Activated CD8-positive, alpha-beta T cell treated with anti-CD3 and anti-CD28 coated beads for 36 hours (primary cell): ENCODE results near the gene CD164L2. TPM values are rescaled to one million over a fixed set of nuclear protein-coding genes. Genes with fewer than 3 reads are reported as not detected.

ENCODE experiments used
- ATAC-seq: fragments of 200-7000 bp; cut with Tn5 transposase; one replicate; pipeline ENCODE4 v1.10.0; 2021; ENCODE audit warnings: mild to moderate bottlenecking, moderate library complexity
- CTCF ChIA-PET: fragments of 350-600 bp; sonication (Branson Sonifier 250); formaldehyde crosslinking; loops from one replicate; lab custom pipeline; 2021; ENCODE audit warnings: antibody characterized with exemption; lab: Charles Lee
- POLR2A ChIA-PET: fragments of 350-600 bp; sonication (Branson Sonifier 250); formaldehyde crosslinking; loops from one replicate; lab custom pipeline; 2021; ENCODE audit warnings: antibody characterized with exemption; lab: Charles Lee
- DNase-seq: peaks from one replicate; pipeline ENCODE4 v3.0.0-alpha.2; 2020
- H3K27ac Mint-ChIP-seq: one replicate; pipeline ENCODE4 v1.8.0; 2021; ENCODE audit warnings: mild to moderate bottlenecking, mixed read lengths
- H3K27me3 Mint-ChIP-seq: one replicate; pipeline ENCODE4 v1.8.0; 2021; ENCODE audit warnings: mixed read lengths
- H3K36me3 Mint-ChIP-seq: one replicate; pipeline ENCODE4 v1.8.0; 2021; ENCODE audit warnings: low read depth, mixed read lengths
- H3K4me1 Mint-ChIP-seq: one replicate; pipeline ENCODE4 v1.8.0; 2021; ENCODE audit warnings: low read depth, mixed read lengths
- H3K4me3 Mint-ChIP-seq: one replicate; pipeline ENCODE4 v1.8.0; 2021; ENCODE audit warnings: mild to moderate bottlenecking, moderate library complexity, mixed read lengths
- H3K9me3 Mint-ChIP-seq: one replicate; pipeline ENCODE4 v1.8.0; 2021; ENCODE audit warnings: mixed read lengths
- CTCF ChIP-seq: fragments of 200-600 bp; IDR thresholded peaks from one replicate; pipeline ENCODE4 v1.8.0; 2022; ENCODE audit warnings: antibody characterized with exemption, mild to moderate bottlenecking
- intact Hi-C: fragments of 100-400 bp; cut with micrococcal nuclease; formaldehyde crosslinking; loops from one replicate; pipeline ENCODE4 v1.10.0; 2022
- total RNA-seq, 2 experiments: library from RNA; stranded (reverse); gene quantifications; one replicate each; pipeline ENCODE4 v1.2.3, GENCODE V29; 2021

The CD164L2 gene
- total RNA-seq, 2 experiments from 2014 or later = not detected

GRCh38 chr1:27372022-27372807 lies 10.9 kb downstream of the CD164L2 start:
- TF ChIP-seq CTCF = no peak
- H3K9me3 Mint-ChIP-seq = no peaks in the 10 kb centered on the region
- H3K27ac Mint-ChIP-seq = no peak overlapping the region
- intact Hi-C loops = no loop called here
- no peaks in the 10 kb centered on the region for H3K36me3 Mint-ChIP-seq
- peaks cover 8% of the 10 kb centered on the region for H3K4me1 Mint-ChIP-seq
- H3K27me3 Mint-ChIP-seq = no peaks in the 10 kb centered on the region
- CTCF ChIA-PET = interaction anchor here (0.7 to 8.2 kb wide), 7 partner anchors 10 to 727 kb away, joined by 3 to 91 read pairs (median 3); no protein-coding TSS in a partner anchor
- POLR2A ChIA-PET = interaction anchor here (0.6 to 1.7 kb wide), 5 partner anchors 10 to 50 kb away, joined by 3 to 4 read pairs (median 3); no protein-coding TSS in a partner anchor
- DNase-seq (no peak), ATAC-seq (no peak)
- no peak overlapping the region for H3K4me3 Mint-ChIP-seq

DNA sequence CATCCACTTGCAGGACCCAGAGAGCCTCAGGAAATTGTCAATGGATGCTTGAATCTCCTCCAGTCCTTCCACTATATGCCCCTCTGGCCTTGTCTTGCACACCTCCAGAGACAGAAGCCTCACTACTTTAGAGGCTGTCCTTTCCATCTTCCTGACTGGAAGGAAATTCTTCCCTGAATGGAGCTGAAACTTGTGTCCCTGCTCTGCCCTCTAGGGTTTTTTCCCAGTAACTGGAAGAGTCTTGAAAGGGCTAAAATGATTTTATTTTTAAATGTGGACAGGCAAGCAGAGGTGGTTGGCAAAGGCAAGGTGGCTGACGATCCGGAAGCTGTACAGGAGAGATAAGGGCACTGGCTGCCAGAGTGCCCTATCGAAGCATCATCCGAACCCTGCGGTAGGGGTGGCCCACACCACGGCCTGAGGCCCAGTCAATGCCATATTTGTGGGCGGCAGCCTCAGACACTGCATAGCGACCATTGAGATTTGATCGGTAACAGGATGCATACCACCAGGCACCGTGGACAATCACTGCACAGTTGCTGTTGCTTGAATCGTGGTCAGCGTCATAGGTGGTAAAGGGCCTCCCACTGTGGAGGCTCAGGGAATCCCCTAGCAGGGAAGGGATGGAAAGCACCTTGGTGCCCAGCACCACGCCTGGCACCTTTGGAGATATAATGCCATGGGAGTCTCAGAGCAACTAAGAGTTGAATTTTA lies 14.1 kb downstream of the CD164L2 start:
- DNase-seq = no peak
- no peak for ATAC-seq
- ChIA-PET POLR2A (interaction anchor here (0.8 to 0.9 kb wide), 2 partner anchors 11 to 12 kb away, joined by 3 read pairs; no protein-coding TSS in a partner anchor), CTCF (interaction anchor here (1.0 to 8.2 kb wide), 6 partner anchors 12 to 56 kb away, joined by 3 to 91 read pairs (median 4); no protein-coding TSS in a partner anchor)
- intact Hi-C loops = no loop called here
- H3K4me1 Mint-ChIP-seq = peaks cover 18% of the 10 kb centered on the region
- no peaks in the 10 kb centered on the region for H3K36me3 Mint-ChIP-seq
- H3K27ac Mint-ChIP-seq = no peak overlapping the region
- H3K4me3 Mint-ChIP-seq = no peak overlapping the region
- H3K27me3 Mint-ChIP-seq = no peaks in the 10 kb centered on the region
- H3K9me3 Mint-ChIP-seq = no peaks in the 10 kb centered on the region
- TF ChIP-seq CTCF = no peak

DNA sequence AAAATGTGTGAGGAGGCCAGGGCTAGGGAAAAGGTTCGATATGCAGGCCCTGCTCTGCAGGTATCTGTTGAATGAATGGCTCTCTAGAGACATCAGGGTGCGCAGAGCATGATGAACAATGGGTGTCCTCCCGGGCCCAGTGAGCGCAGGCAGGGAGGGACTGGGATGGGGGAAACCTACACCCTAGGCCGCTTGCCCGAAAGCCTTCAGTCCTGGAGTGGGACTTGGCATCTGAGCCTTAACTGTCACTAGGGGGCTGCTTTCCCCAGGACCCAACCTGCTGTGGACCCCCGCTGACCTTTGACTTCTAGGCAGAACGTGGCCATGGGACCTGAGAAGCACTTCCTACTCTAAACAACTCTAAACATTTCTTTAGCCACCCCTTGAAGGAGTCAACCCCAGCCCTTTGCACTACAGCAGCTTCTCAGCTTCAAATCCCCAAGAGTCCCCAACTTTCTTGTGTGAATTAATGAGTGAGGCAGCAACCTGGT lies 15.9 kb downstream of the CD164L2 start:
- Mint-ChIP-seq H3K27ac (no peak overlapping the region), H3K9me3 (no peaks in the 10 kb centered on the region), H3K27me3 (no peaks in the 10 kb centered on the region), H3K36me3 (no peaks in the 10 kb centered on the region), H3K4me3 (peak overlapping the region; percentile 52), H3K4me1 (peaks cover 18% of the 10 kb centered on the region)
- intact Hi-C loops = no loop called here
- CTCF ChIA-PET = interaction anchor here (0.7 to 8.2 kb wide), 14 partner anchors 10 to 241 kb away, joined by 3 to 91 read pairs (median 7); partner anchors contain the start of gene CD164L2
- POLR2A ChIA-PET = interaction anchor here (0.8 to 3.2 kb wide), 5 partner anchors 11 to 216 kb away, joined by 3 to 31 read pairs (median 3); partner anchors contain the start of gene CD164L2
- ATAC-seq = no peak
- TF ChIP-seq CTCF = no peak
- no peak for DNase-seq

- POLR2A ChIA-PET = interaction anchor here (0.7 to 3.2 kb wide), 7 partner anchors 10 to 217 kb away, joined by 3 to 31 read pairs (median 3); partner anchors contain the start of gene CD164L2
- peak; percentile 24 for TF ChIP-seq CTCF
- intact Hi-C loops = no loop called here
- H3K4me1 Mint-ChIP-seq = peaks cover 18% of the 10 kb centered on the region
- no peaks in the 10 kb centered on the region for H3K36me3 Mint-ChIP-seq
- no peaks in the 10 kb centered on the region for H3K9me3 Mint-ChIP-seq
- H3K27me3 Mint-ChIP-seq = no peaks in the 10 kb centered on the region
- peak within 1 kb of the TSS; percentile 82 for H3K4me3 Mint-ChIP-seq
- CTCF ChIA-PET = interaction anchor here (0.7 to 8.2 kb wide), 18 partner anchors 9 to 949 kb away, joined by 3 to 91 read pairs (median 6); partner anchors contain the start of gene CD164L2
- DNase-seq (peak; percentile 59), ATAC-seq (peak; percentile 25)
- H3K27ac Mint-ChIP-seq = peak within 1 kb of the TSS; percentile 32
Observed at GRCh38 chr1:27366411-27367159, 16.5 kb downstream of the CD164L2 start, which contains the start of gene MAP3K6. Gene MAP3K6 (minus strand): TSS chr1:27366961. CDS start chr1:27366597, 364 bp downstream.
